ENCODE data around the gene IRF5.

Gene IRF5

DNA sequence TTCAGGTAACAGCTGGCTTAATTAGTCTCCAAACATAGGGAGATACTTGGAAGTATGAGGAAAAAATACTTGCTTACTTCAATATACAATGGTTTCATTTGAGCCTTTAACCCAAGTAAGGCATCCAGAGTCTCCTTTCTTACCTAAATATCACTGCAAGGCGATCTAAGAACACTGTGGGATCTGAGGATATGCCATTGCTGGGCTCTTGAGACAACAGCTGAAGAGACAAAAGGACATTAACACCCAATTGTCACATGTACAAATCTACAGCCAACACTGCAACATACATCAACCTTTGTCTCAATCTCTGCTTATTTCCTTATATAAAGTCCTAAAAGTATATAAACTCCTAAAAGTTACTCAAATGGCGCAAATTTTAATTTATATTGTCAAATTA is 44.4 kb downstream of the IRF5 start:
- peaks cover 32% of the 10 kb centered on the region; the same call in 1 of the 2 replicates for H3K36me3 ChIP-seq (ENCODE audit: low read length)

GRCh38 chr7:128985660-128986059 is 47.9 kb downstream of the IRF5 start:
- Histone ChIP-seq H3K9ac (ENCODE audit: low read length) (no peak overlapping the region), H3K4me2 (ENCODE audit: low read depth, low read length, poor library complexity, severe bottlenecking) (no peak overlapping the region), H3K4me3 (ENCODE audit: insufficient read depth, low read length, poor library complexity, severe bottlenecking) (no peak overlapping the region), H3K36me3 (ENCODE audit: low read length) (peaks cover 39% of the 10 kb centered on the region), H3K27ac (ENCODE audit: low read depth, low read length) (no peak overlapping the region), H3K27me3 (ENCODE audit: low read length) (no peaks in the 10 kb centered on the region), H3F3A (ENCODE audit: insufficient read depth) (no peaks in the 10 kb centered on the region), H3K9me2 (replicated peaks; ENCODE audit: insufficient read depth, low read length) (no peaks in the 10 kb centered on the region), H3K79me2 (ENCODE audit: insufficient read depth, low read length) (no peaks in the 10 kb centered on the region), H3K9me3 (ENCODE audit: insufficient read depth, low read length) (no peaks in the 10 kb centered on the region), H2AFZ (ENCODE audit: low read depth, low read length, severe bottlenecking) (no peak overlapping the region), H4K20me1 (ENCODE audit: low read depth, low read length) (no peaks in the 10 kb centered on the region)
- no peak for TF ChIP-seq EZH2phosphoT487 (conservative IDR thresholded peaks at IDR 0.05; ENCODE audit: low read length)
- TF ChIP-seq, protein P1, sequence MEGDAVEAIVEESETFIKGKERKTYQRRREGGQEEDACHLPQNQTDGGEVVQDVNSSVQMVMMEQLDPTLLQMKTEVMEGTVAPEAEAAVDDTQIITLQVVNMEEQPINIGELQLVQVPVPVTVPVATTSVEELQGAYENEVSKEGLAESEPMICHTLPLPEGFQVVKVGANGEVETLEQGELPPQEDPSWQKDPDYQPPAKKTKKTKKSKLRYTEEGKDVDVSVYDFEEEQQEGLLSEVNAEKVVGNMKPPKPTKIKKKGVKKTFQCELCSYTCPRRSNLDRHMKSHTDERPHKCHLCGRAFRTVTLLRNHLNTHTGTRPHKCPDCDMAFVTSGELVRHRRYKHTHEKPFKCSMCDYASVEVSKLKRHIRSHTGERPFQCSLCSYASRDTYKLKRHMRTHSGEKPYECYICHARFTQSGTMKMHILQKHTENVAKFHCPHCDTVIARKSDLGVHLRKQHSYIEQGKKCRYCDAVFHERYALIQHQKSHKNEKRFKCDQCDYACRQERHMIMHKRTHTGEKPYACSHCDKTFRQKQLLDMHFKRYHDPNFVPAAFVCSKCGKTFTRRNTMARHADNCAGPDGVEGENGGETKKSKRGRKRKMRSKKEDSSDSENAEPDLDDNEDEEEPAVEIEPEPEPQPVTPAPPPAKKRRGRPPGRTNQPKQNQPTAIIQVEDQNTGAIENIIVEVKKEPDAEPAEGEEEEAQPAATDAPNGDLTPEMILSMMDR (IDR thresholded peaks at IDR 0.05; ENCODE audit: insufficient read depth, low read length, poor library complexity, severe bottlenecking) = no peak

More for the DNA sequence above, 44.4 kb downstream of the IRF5 start:
- no peaks in the 10 kb centered on the region for H4K20me1 ChIP-seq (ENCODE audit: low read depth, low read length)
- no peak overlapping the region for H3K4me3 ChIP-seq (ENCODE audit: insufficient read depth, low read length, poor library complexity, severe bottlenecking)
- no peak overlapping the region for H3K4me2 ChIP-seq (ENCODE audit: low read depth, low read length, poor library complexity, severe bottlenecking)
- H3K27ac ChIP-seq (ENCODE audit: low read depth, low read length) = no peak overlapping the region
- no peaks in the 10 kb centered on the region for H3K79me2 ChIP-seq (ENCODE audit: insufficient read depth, low read length)
- no peaks in the 10 kb centered on the region for H3K9me3 ChIP-seq (ENCODE audit: insufficient read depth, low read length)
- no peak overlapping the region for H2AFZ ChIP-seq (ENCODE audit: low read depth, low read length, severe bottlenecking)
- H3F3A ChIP-seq (ENCODE audit: insufficient read depth) = no peaks in the 10 kb centered on the region
- no peaks in the 10 kb centered on the region for H3K27me3 ChIP-seq (ENCODE audit: low read length)
- H3K9me2 ChIP-seq (replicated peaks; ENCODE audit: insufficient read depth, low read length) = no peaks in the 10 kb centered on the region
- H3K9ac ChIP-seq (ENCODE audit: low read length) = no peak overlapping the region
- no peak for TF ChIP-seq EZH2phosphoT487 (conservative IDR thresholded peaks at IDR 0.05; ENCODE audit: low read length)
- TF ChIP-seq, protein P1 (IDR thresholded peaks at IDR 0.05; ENCODE audit: insufficient read depth, low read length, poor library complexity, severe bottlenecking) = no peak

DNA sequence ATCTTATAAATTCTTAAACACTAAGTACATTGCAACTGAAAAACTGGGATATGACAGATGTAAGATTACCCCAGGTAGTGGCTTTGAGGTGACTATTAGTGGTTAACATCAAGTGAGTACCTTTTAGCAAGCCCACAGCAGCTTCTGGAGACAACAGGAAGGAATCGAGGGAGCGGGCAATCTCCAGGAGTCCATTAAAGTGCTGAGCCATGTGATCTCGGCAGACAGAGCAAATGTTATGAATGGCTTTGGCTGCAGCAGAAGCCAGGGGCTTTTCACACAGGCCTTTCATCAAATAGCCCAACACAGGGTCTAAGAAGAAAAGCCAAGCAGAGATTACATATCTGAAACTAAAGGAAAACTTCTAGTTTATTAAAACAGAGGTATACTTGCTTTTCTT is 48.9 kb downstream of the IRF5 start:
- Histone ChIP-seq H3K27ac (ENCODE audit: low read depth, low read length) (no peak overlapping the region), H3K27me3 (ENCODE audit: low read length) (no peaks in the 10 kb centered on the region), H3K36me3 (ENCODE audit: low read length) (peaks cover 44% of the 10 kb centered on the region), H3K9me2 (replicated peaks; ENCODE audit: insufficient read depth, low read length) (no peaks in the 10 kb centered on the region), H3F3A (ENCODE audit: insufficient read depth) (no peaks in the 10 kb centered on the region), H3K4me3 (ENCODE audit: insufficient read depth, low read length, poor library complexity, severe bottlenecking) (no peak overlapping the region), H3K9ac (ENCODE audit: low read length) (no peak overlapping the region), H4K20me1 (ENCODE audit: low read depth, low read length) (no peaks in the 10 kb centered on the region), H3K4me2 (ENCODE audit: low read depth, low read length, poor library complexity, severe bottlenecking) (no peak overlapping the region), H3K79me2 (ENCODE audit: insufficient read depth, low read length) (no peaks in the 10 kb centered on the region), H3K9me3 (ENCODE audit: insufficient read depth, low read length) (no peaks in the 10 kb centered on the region), H2AFZ (ENCODE audit: low read depth, low read length, severe bottlenecking) (no peak overlapping the region)
- no peak for TF ChIP-seq EZH2phosphoT487 (conservative IDR thresholded peaks at IDR 0.05; ENCODE audit: low read length)
- TF ChIP-seq, protein P1 (IDR thresholded peaks at IDR 0.05; ENCODE audit: insufficient read depth, low read length, poor library complexity, severe bottlenecking) = no peak
